Fibroblast of mammary gland (primary cell): ENCODE measurements around the gene PCSK6.

Experiments
- DNase-seq: peaks from one replicate; pipeline ENCODE4 v3.0.0-alpha.2; 2010; ENCODE audit warnings: low read depth
- H3K4me3 ChIP-seq: 2 replicates; pipeline ENCODE4 v1.5.1; 2011; ENCODE audit warnings: low read depth, mild to moderate bottlenecking, low read length, moderate library complexity; ENCODE audit not compliant: control insufficient read depth
- CTCF ChIP-seq: conservative IDR thresholded peaks from 2 replicates; pipeline ENCODE4 v1.5.1; 2011; ENCODE audit warnings: low read depth, low read length, inconsistent platforms; ENCODE audit not compliant: control insufficient read depth, insufficient read depth

PCSK6 gene

GRCh38 chr15:101535170-101535902 is 45.8 kb upstream of the PCSK6 start:
- no peak for DNase-seq
- no peak for TF ChIP-seq CTCF
- no peak overlapping the region for H3K4me3 ChIP-seq

- TF ChIP-seq CTCF, result no peak
- DNase-seq, result no peak
- no peak overlapping the region for H3K4me3 ChIP-seq
These were observed 45.0 kb upstream of the PCSK6 start for GRCh38 chr15:101534376-101534970.

- no peak overlapping the region for H3K4me3 ChIP-seq
- DNase-seq, result no peak
- TF ChIP-seq CTCF, result no peak
These were observed 44.0 kb upstream of the PCSK6 start for GRCh38 chr15:101533371-101534140.

GRCh38 chr15:101532865-101533264 is 43.4 kb upstream of the PCSK6 start:
- DNase-seq, result no peak
- no peak overlapping the region for H3K4me3 ChIP-seq
- TF ChIP-seq CTCF, result no peak

- TF ChIP-seq CTCF, result no peak
- no peak for DNase-seq
These were observed 41.7 kb upstream of the PCSK6 start for GRCh38 chr15:101531170-101531569.

GRCh38 chr15:101530224-101530958 is 40.9 kb upstream of the PCSK6 start:
- no peak for DNase-seq
- no peak for TF ChIP-seq CTCF

More at GRCh38 chr15:101531170-101531569, 41.7 kb upstream of the PCSK6 start:
- H3K4me3 ChIP-seq, result no peak overlapping the region

More at GRCh38 chr15:101530224-101530958, 40.9 kb upstream of the PCSK6 start:
- H3K4me3 ChIP-seq, result no peak overlapping the region
